ENCODE data around the gene PITX3.
"Not testable (repeated sequence)": the region's sequence is repeated elsewhere in the genome, so short reads cannot be mapped to it uniquely, and the experiment has no call there.

PITX3 gene

GRCh38 chr10:102211615-102212299, 29.6 kb downstream of the PITX3 start:
- Histone ChIP-seq H3K36me3 (ENCODE audit: control insufficient read depth, insufficient read depth, low read length) (no peaks in the 10 kb centered on the region), H3K9ac (ENCODE audit: low read length) (no peak overlapping the region), H3K4me3 (ENCODE audit: low read length) (no peak overlapping the region), H3K27ac (ENCODE audit: low read depth, low read length) (no peak overlapping the region), H3K27me3 (ENCODE audit: control insufficient read depth, insufficient read depth, low read length) (no peaks in the 10 kb centered on the region), H3K4me1 (ENCODE audit: control insufficient read depth, insufficient read depth, low read length) (no peaks in the 10 kb centered on the region)

DNA sequence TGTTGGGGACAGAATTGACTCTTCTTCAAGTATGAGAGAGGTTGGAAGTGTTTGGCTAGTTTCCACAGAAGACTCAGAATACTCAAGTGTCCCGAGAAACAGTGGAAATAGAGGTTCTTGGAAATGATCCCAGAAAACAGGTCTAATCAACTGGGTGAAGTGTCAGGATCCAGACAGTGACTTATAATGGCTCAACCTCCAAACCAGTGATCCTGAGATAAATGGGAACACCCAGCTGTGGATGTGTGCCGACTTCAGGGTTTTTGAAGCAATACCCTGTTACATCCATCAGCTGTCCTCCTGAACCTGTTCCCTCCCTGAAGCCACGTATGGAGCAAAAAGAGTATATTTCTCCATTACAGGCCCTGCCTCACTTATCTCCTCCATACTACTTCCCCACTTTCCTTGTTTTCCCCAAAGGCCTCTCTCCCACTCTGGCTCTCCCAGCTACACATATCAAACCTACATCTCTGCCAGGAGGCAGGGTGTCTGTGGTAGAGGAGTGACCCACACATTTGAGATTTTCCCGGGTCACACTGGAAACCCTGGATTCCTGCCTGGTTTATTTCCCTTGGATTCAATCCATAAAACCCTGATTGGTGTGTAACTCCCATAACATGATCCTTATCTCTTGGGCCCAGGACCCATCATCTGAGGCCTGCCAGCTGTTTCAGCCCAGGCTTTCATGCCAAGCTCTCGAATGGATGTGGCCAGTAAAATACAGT, 32.8 kb downstream of the PITX3 start:
- no peaks in the 10 kb centered on the region for H3K27me3 ChIP-seq (ENCODE audit: control insufficient read depth, insufficient read depth, low read length)
- H3K4me1 ChIP-seq (ENCODE audit: control insufficient read depth, insufficient read depth, low read length): no peaks in the 10 kb centered on the region
- no peak overlapping the region for H3K27ac ChIP-seq (ENCODE audit: low read depth, low read length)
- no peaks in the 10 kb centered on the region for H3K36me3 ChIP-seq (ENCODE audit: control insufficient read depth, insufficient read depth, low read length)
- H3K9ac ChIP-seq (ENCODE audit: low read length): no peak overlapping the region
- no peak overlapping the region for H3K4me3 ChIP-seq (ENCODE audit: low read length)

GRCh38 chr10:102202386-102202785, 38.9 kb downstream of the PITX3 start:
- Histone ChIP-seq H3K27me3 (ENCODE audit: control insufficient read depth, insufficient read depth, low read length) (no peaks in the 10 kb centered on the region), H3K27ac (ENCODE audit: low read depth, low read length) (no peak overlapping the region), H3K4me3 (ENCODE audit: low read length) (no peak overlapping the region), H3K9ac (ENCODE audit: low read length) (no peak overlapping the region), H3K36me3 (ENCODE audit: control insufficient read depth, insufficient read depth, low read length) (no peaks in the 10 kb centered on the region), H3K4me1 (ENCODE audit: control insufficient read depth, insufficient read depth, low read length) (no peaks in the 10 kb centered on the region)

GRCh38 chr10:102200751-102201640, 40.3 kb downstream of the PITX3 start:
- H3K27ac ChIP-seq (ENCODE audit: low read depth, low read length): no peak overlapping the region
- no peaks in the 10 kb centered on the region for H3K36me3 ChIP-seq (ENCODE audit: control insufficient read depth, insufficient read depth, low read length)
- no peak overlapping the region for H3K4me3 ChIP-seq (ENCODE audit: low read length)
- H3K9ac ChIP-seq (ENCODE audit: low read length): no peak overlapping the region
- H3K27me3 ChIP-seq (ENCODE audit: control insufficient read depth, insufficient read depth, low read length): no peaks in the 10 kb centered on the region
- H3K4me1 ChIP-seq (ENCODE audit: control insufficient read depth, insufficient read depth, low read length): no peaks in the 10 kb centered on the region

- Histone ChIP-seq H3K36me3 (ENCODE audit: control insufficient read depth, insufficient read depth, low read length) (no peaks in the 10 kb centered on the region), H3K9ac (ENCODE audit: low read length) (no peak overlapping the region), H3K4me3 (ENCODE audit: low read length) (no peak overlapping the region), H3K27me3 (ENCODE audit: control insufficient read depth, insufficient read depth, low read length) (no peaks in the 10 kb centered on the region), H3K4me1 (ENCODE audit: control insufficient read depth, insufficient read depth, low read length) (no peaks in the 10 kb centered on the region), H3K27ac (ENCODE audit: low read depth, low read length) (no peak overlapping the region)
Observed at GRCh38 chr10:102198027-102198426, 43.3 kb downstream of the PITX3 start.

DNA sequence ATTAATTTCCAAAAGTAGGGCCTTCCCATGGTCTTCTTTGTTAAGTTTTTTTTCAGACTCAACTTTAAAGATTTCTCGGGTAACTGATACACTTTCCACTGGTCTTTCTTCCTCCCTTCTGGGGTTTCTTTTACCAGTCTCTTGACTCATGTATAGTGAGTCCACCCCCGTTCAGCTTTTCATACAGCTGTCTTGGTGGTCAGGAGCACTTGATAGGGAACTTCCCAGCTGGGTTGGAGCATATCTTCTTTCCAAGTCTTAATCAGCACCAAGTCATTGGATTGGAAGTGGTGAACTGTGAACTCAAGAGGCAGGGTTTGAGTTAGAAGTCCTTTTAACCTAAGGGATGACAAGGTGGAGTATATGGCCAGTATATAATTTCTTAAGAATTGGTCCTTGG, 44.4 kb downstream of the PITX3 start:
- no peak overlapping the region for H3K27ac ChIP-seq (ENCODE audit: low read depth, low read length)
- no peak overlapping the region for H3K4me3 ChIP-seq (ENCODE audit: low read length)
- H3K27me3 ChIP-seq (ENCODE audit: control insufficient read depth, insufficient read depth, low read length): no peaks in the 10 kb centered on the region
- no peaks in the 10 kb centered on the region for H3K4me1 ChIP-seq (ENCODE audit: control insufficient read depth, insufficient read depth, low read length)
- no peak overlapping the region for H3K9ac ChIP-seq (ENCODE audit: low read length)
- H3K36me3 ChIP-seq (ENCODE audit: control insufficient read depth, insufficient read depth, low read length): no peaks in the 10 kb centered on the region

DNA sequence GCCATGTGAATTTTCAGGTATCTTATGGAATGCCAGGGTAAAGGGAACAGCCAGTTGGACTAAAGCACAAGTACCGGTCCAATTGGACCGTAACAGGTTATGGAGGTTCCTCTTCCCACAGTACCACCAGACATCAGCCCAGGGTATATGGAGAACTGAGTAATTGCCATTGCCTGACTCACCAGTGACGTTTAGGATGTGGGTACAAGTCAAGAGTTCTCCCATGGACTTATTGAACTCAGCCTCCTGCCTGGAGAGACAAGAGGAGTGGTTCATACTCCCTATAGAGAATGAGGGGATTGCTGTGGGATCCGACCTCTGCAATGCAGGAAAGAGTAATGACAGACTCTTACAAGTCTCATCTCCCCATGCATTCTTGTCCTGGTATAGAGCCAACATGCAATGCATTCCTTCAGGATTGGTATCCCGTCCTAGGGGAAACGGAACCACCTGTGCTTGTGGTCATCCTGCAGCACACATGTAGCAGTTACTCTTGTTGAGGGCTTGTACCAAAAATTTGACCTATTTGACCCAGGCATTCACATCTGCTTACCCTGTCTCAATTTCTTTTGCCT, 45.9 kb downstream of the PITX3 start:
- Histone ChIP-seq H3K4me3 (ENCODE audit: low read length) (no peak overlapping the region), H3K9ac (ENCODE audit: low read length) (no peak overlapping the region), H3K27ac (ENCODE audit: low read depth, low read length) (no peak overlapping the region), H3K27me3 (ENCODE audit: control insufficient read depth, insufficient read depth, low read length) (no peaks in the 10 kb centered on the region), H3K36me3 (ENCODE audit: control insufficient read depth, insufficient read depth, low read length) (no peaks in the 10 kb centered on the region), H3K4me1 (ENCODE audit: control insufficient read depth, insufficient read depth, low read length) (no peaks in the 10 kb centered on the region)

DNA sequence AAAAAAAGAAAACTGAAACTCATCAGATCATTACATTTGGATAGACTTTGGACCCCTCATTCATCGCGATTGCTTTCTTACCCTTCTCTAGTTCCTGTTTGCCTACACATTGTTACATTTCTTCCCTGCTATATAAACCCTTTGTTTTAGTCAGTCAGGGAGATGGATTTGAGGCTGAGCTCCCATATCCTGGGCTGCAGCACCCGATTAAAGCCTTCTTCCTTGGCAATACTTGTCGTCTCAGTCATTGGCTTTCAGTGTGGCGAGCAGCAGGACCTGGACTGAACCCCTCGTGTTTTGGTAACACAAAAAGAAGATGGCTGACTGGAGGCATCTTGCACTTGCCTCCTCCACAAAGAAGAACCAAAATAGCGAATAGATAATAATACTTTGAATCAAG, 49.4 kb downstream of the PITX3 start:
- H3K9ac ChIP-seq (ENCODE audit: low read length): no peak overlapping the region
- H3K27ac ChIP-seq (ENCODE audit: low read depth, low read length): no peak overlapping the region
- H3K27me3 ChIP-seq (ENCODE audit: control insufficient read depth, insufficient read depth, low read length): no peaks in the 10 kb centered on the region
- H3K36me3 ChIP-seq (ENCODE audit: control insufficient read depth, insufficient read depth, low read length): no peaks in the 10 kb centered on the region
- H3K4me1 ChIP-seq (ENCODE audit: control insufficient read depth, insufficient read depth, low read length): no peaks in the 10 kb centered on the region
- H3K4me3 ChIP-seq (ENCODE audit: low read length): no peak overlapping the region

GRCh38 chr10:102188941-102189898, 52.1 kb downstream of the PITX3 start:
- not testable (repeated sequence) for H3K36me3 ChIP-seq (ENCODE audit: control insufficient read depth, insufficient read depth, low read length); H3K4me1 ChIP-seq (ENCODE audit: control insufficient read depth, insufficient read depth, low read length); H3K4me3 ChIP-seq (ENCODE audit: low read length); H3K27me3 ChIP-seq (ENCODE audit: control insufficient read depth, insufficient read depth, low read length); H3K27ac ChIP-seq (ENCODE audit: low read depth, low read length); H3K9ac ChIP-seq (ENCODE audit: low read length)

GRCh38 chr10:102188298-102188940, 52.9 kb downstream of the PITX3 start:
- H3K9ac ChIP-seq (ENCODE audit: low read length): no peak overlapping the region
- H3K27me3 ChIP-seq (ENCODE audit: control insufficient read depth, insufficient read depth, low read length): no peaks in the 10 kb centered on the region
- no peak overlapping the region for H3K27ac ChIP-seq (ENCODE audit: low read depth, low read length)

DNA sequence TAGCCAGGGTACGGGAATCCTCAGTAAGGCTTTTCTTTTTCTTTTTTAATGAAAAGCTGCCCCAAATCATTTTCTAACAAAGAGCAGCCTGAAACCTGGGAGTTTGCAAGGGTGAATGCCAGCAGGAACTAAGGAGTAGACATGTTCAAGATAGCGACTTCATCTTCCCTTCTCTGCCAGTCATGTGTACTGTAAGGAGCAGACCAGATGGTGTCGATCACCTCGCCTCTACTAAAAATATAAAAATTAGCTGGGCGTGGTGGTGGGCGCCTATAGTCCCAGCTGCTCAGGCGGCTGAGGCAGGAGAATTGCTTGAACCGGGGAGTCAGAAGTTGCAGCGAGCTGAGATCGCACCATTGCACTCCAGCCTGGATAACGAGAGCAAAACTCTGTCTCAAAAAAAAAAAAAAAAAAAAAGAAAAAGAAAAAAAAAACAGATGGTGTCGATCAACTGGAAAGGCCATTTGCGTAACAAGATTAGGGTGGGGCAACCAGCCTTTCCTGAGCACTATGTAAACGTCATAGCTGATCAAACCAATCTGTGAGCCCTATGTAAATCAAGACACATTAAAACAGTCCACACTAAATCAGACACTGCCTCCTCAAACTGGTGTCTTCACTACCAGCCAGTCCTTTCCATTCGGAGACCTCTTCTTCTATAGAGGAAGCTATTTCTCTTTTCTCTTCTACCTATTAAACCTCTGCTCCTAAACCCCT, 55.3 kb downstream of the PITX3 start:
- Histone ChIP-seq H3K4me1 (ENCODE audit: control insufficient read depth, insufficient read depth, low read length) (no peaks in the 10 kb centered on the region), H3K36me3 (ENCODE audit: control insufficient read depth, insufficient read depth, low read length) (no peaks in the 10 kb centered on the region), H3K27ac (ENCODE audit: low read depth, low read length) (no peak overlapping the region), H3K9ac (ENCODE audit: low read length) (no peak overlapping the region), H3K27me3 (ENCODE audit: control insufficient read depth, insufficient read depth, low read length) (no peaks in the 10 kb centered on the region), H3K4me3 (ENCODE audit: low read length) (no peak overlapping the region)

More at GRCh38 chr10:102188298-102188940, 52.9 kb downstream of the PITX3 start:
- H3K4me1 ChIP-seq (ENCODE audit: control insufficient read depth, insufficient read depth, low read length): no peaks in the 10 kb centered on the region
- H3K36me3 ChIP-seq (ENCODE audit: control insufficient read depth, insufficient read depth, low read length): no peaks in the 10 kb centered on the region
- no peak overlapping the region for H3K4me3 ChIP-seq (ENCODE audit: low read length)
